Upper lobe of left lung (tissue), 6 donors: Measurements from ENCODE around the gene GPC1. TPM values are rescaled to one million over a fixed set of nuclear protein-coding genes. Genes with fewer than 3 reads are reported as not detected.

Experiments
- ATAC-seq, 2 donors: fragments of 200-7000 bp; cut with Tn5 transposase; one replicate each; pipeline ENCODE4 v1.9.1; 2022; ENCODE audit warnings: mild to moderate bottlenecking in 2 of 2, moderate library complexity in 2 of 2; ENCODE audit not compliant: low FRiP score in 2 of 2
- DNase-seq, 2 donors: peaks; one replicate each; pipeline ENCODE4 v3.0.0-alpha.2; 2019 to 2020
- H3K27ac ChIP-seq, 4 donors: fragments of 200-600 bp; sonication (generic); one replicate each; pipeline ENCODE4 v1.5.1; 2016 to 2019
- H3K27me3 ChIP-seq, 4 donors: fragments of 200-600 bp; sonication (generic); one replicate each; pipeline ENCODE4 v1.5.1; 2017 to 2019
- H3K36me3 ChIP-seq, 4 donors: fragments of 200-600 bp; sonication (generic); one replicate each; pipeline ENCODE4 v1.5.1; 2016 to 2019
- H3K4me1 ChIP-seq, 4 donors: fragments of 200-600 bp; sonication (generic); one replicate each; pipeline ENCODE4 v1.5.1; 2018 to 2019
- H3K4me3 ChIP-seq, 4 donors: fragments of 200-600 bp; sonication (generic); one replicate each; pipeline ENCODE4 v1.5.1; 2017 to 2019; ENCODE audit warnings: mild to moderate bottlenecking in 2 of 4, moderate library complexity in 1 of 4
- H3K9me3 ChIP-seq, 4 donors: fragments of 200-600 bp; sonication (generic); one replicate each; pipeline ENCODE4 v1.5.1; 2018 to 2019
- CTCF ChIP-seq, 6 experiments: fragments of 450-650 bp in 4 of 6; fragments of 200-600 bp in 2 of 6; sonication (generic) in 2 of 6; IDR thresholded peaks; one replicate each; pipeline ENCODE4 v1.5.1; 2016 to 2019; ENCODE audit warnings: antibody characterized with exemption in 6 of 6
- EP300 ChIP-seq, 4 donors: sonication (generic); formaldehyde crosslinking; IDR thresholded peaks; one replicate each; pipeline ENCODE4 v1.5.1; 2017; ENCODE audit warnings: antibody characterized with exemption in 4 of 4, control low read depth in 2 of 4
- POLR2A ChIP-seq, 4 donors: fragments of 450-650 bp; IDR thresholded peaks; one replicate each; pipeline ENCODE4 v1.5.1; 2016 to 2017; ENCODE audit warnings: antibody characterized with exemption in 4 of 4, mild to moderate bottlenecking in 2 of 4
- POLR2AphosphoS5 ChIP-seq, 2 donors: sonication (generic); formaldehyde crosslinking; IDR thresholded peaks; one replicate each; pipeline ENCODE4 v1.5.1; 2017; ENCODE audit warnings: antibody characterized with exemption in 2 of 2
- WGBS, 2 donors: methylation state at CpG; one replicate each; pipeline ENCODE4 v1.1.5; 2017 to 2018; 5-methylcytosine and 5-hydroxymethylcytosine counted together
- total RNA-seq, 6 donors: library from RNA; depleted of rRNA in 4 of 6; stranded (reverse); fragments of >200 nt in 4 of 6; gene quantifications; one replicate each; pipeline versions ENCODE4 v1.1.0 to v1.2.1, GENCODE V29; 2016 to 2021
- donor health status: DM: no; HTN: no; CAD: no; lungs with moderate emphysema.
- donor health status: DM: no; HTN: yes; CAD: no; lungs with severe emphysema.

The GPC1 gene
- total RNA-seq, 6 donors from 2014 or later, result 16.8 to 45.5 (median 33.2) TPM

GRCh38 chr2:240502430-240503121 is 67.1 kb downstream of the GPC1 start:
- H3K4me1 ChIP-seq, result no peaks in the 10 kb centered on the region
- no peaks in the 10 kb centered on the region for H3K9me3 ChIP-seq
- H3K27me3 ChIP-seq, result no peaks in the 10 kb centered on the region
- DNase-seq (peak in 1 of 2 donors; percentile 7), ATAC-seq (no peak)
- no peak overlapping the region for H3K27ac ChIP-seq
- 80 to 91% methylated on average over 13 to 14 of the region's 14 CpGs for WGBS, 2 donors
- H3K4me3 ChIP-seq, result no peak overlapping the region
- H3K36me3 ChIP-seq, result peaks cover 0 to 27% (median 19%) of the 10 kb centered on the region in 4 donors
- TF ChIP-seq POLR2A (IDR thresholded peaks at IDR 0.05), result no peak
- no peak for TF ChIP-seq EP300 (IDR thresholded peaks at IDR 0.05)
- TF ChIP-seq CTCF (IDR thresholded peaks at IDR 0.05), result no peak
- TF ChIP-seq POLR2AphosphoS5 (IDR thresholded peaks at IDR 0.05), result no peak

GRCh38 chr2:240503375-240503774 is 67.9 kb downstream of the GPC1 start:
- Histone ChIP-seq H3K9me3 (no peaks in the 10 kb centered on the region), H3K4me1 (no peaks in the 10 kb centered on the region), H3K27me3 (no peaks in the 10 kb centered on the region), H3K4me3 (no peak overlapping the region), H3K27ac (no peak overlapping the region), H3K36me3 (peaks cover 0 to 22% (median 19%) of the 10 kb centered on the region in 4 donors)
- 92 to 97% methylated on average over 8 to 9 of the region's 9 CpGs for WGBS, 2 donors
- ATAC-seq, result no peak
- TF ChIP-seq POLR2A (IDR thresholded peaks at IDR 0.05) (no peak), POLR2AphosphoS5 (IDR thresholded peaks at IDR 0.05) (no peak)
- DNase-seq, result peak in 1 of 2 donors; percentile 15

GRCh38 chr2:240503848-240504247 is 68.4 kb downstream of the GPC1 start:
- DNase-seq, result peak in 1 of 2 donors; percentile 13
- Histone ChIP-seq H3K9me3 (no peaks in the 10 kb centered on the region), H3K4me1 (no peaks in the 10 kb centered on the region), H3K27me3 (no peaks in the 10 kb centered on the region), H3K4me3 (no peak overlapping the region), H3K27ac (no peak overlapping the region), H3K36me3 (peaks cover 0 to 17% (median 14%) of the 10 kb centered on the region in 4 donors)
- TF ChIP-seq POLR2AphosphoS5 (IDR thresholded peaks at IDR 0.05) (no peak), POLR2A (IDR thresholded peaks at IDR 0.05) (no peak), EP300 (IDR thresholded peaks at IDR 0.05) (no peak), CTCF (IDR thresholded peaks at IDR 0.05) (no peak)
- 97 to 100% methylated on average over 2 to 7 of the region's 7 CpGs for WGBS, 2 donors
- no peak for ATAC-seq

- no peak for DNase-seq
- ATAC-seq, result no peak
These were observed 70.4 kb downstream of the GPC1 start for GRCh38 chr2:240505910-240506309.

More at GRCh38 chr2:240505910-240506309, 70.4 kb downstream of the GPC1 start:
- WGBS, 2 donors, result 88 to 91% methylated on average over 11 to 14 of the region's 14 CpGs
- H3K9me3 ChIP-seq, result no peaks in the 10 kb centered on the region
- no peaks in the 10 kb centered on the region for H3K27me3 ChIP-seq
- H3K36me3 ChIP-seq, result peaks cover 0 to 7% (median 5%) of the 10 kb centered on the region in 4 donors
- H3K27ac ChIP-seq, result no peak overlapping the region
- H3K4me1 ChIP-seq, result no peaks in the 10 kb centered on the region
- no peak for TF ChIP-seq EP300 (IDR thresholded peaks at IDR 0.05)
- TF ChIP-seq POLR2A (IDR thresholded peaks at IDR 0.05), result no peak
- no peak for TF ChIP-seq CTCF (IDR thresholded peaks at IDR 0.05)
- TF ChIP-seq POLR2AphosphoS5 (IDR thresholded peaks at IDR 0.05), result no peak
- no peak overlapping the region for H3K4me3 ChIP-seq
